ENCODE measurements around the gene SPRY2. TPM values are rescaled to one million over a fixed set of nuclear protein-coding genes. Genes with fewer than 3 reads are reported as not detected.

SPRY2 gene
- total RNA-seq, 1 experiment from 2014 or later: 7.2 TPM

DNA sequence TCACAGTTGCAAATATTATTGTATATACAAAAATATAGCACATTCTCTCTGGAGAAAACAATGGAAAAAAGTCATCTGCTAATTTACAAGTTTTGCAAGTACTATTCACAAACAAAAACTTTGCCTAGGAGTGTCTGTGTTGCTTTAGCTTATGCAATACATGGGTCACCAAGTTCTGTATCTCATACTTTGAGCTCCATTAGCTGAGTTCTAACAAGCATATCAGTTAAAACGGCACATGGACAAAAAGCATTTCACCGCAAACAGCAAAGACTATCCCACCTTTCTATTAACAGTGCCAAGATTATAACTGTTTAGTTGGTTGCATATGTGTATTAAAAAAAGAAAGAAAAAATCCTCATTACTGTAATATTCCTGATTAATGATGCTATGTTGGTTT, 4.6 kb downstream of the SPRY2 start:
- ChIA-PET CTCF (no interaction called here), RAD21 (ENCODE audit: low non-redundant PET in 1 of 2, low total read pairs in 2 of 2, uncharacterized antibody in 2 of 2, unreplicated experiment in 2 of 2) (no interaction called here)

More for the DNA sequence above, 4.6 kb downstream of the SPRY2 start:
- POLR2A ChIA-PET: interaction anchor here (1.0 kb wide), 1 partner anchor 301 kb away, joined by 3 read pairs; no protein-coding TSS in a partner anchor
- TF ChIP-seq, protein P1, sequence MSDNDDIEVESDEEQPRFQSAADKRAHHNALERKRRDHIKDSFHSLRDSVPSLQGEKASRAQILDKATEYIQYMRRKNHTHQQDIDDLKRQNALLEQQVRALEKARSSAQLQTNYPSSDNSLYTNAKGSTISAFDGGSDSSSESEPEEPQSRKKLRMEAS (IDR thresholded peaks at IDR 0.05): no peak
- TF ChIP-seq SRF (IDR thresholded peaks at IDR 0.05; ENCODE audit: low read depth) (no peak), FOSL1 (IDR thresholded peaks at IDR 0.05; ENCODE audit: low read depth) (no peak), SIN3A (IDR thresholded peaks at IDR 0.05; ENCODE audit: low read depth) (no peak), YY1 (IDR thresholded peaks at IDR 0.05; ENCODE audit: extremely low read depth, insufficient replicate concordance, low read depth, low read length) (no peak), CBX3 (IDR thresholded peaks at IDR 0.05; ENCODE audit: low read depth) (no peak), POLR2A (IDR thresholded peaks at IDR 0.05; ENCODE audit: borderline replicate concordance, extremely low read depth, insufficient read depth, insufficient read length) (no peak), CEBPB (IDR thresholded peaks at IDR 0.05; ENCODE audit: low read depth) (no peak), EGR1 (IDR thresholded peaks at IDR 0.05; ENCODE audit: low read depth) (no peak)
- TF ChIP-seq, protein P2, sequence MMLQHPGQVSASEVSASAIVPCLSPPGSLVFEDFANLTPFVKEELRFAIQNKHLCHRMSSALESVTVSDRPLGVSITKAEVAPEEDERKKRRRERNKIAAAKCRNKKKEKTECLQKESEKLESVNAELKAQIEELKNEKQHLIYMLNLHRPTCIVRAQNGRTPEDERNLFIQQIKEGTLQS (IDR thresholded peaks at IDR 0.05): no peak
- TF ChIP-seq, protein P3, sequence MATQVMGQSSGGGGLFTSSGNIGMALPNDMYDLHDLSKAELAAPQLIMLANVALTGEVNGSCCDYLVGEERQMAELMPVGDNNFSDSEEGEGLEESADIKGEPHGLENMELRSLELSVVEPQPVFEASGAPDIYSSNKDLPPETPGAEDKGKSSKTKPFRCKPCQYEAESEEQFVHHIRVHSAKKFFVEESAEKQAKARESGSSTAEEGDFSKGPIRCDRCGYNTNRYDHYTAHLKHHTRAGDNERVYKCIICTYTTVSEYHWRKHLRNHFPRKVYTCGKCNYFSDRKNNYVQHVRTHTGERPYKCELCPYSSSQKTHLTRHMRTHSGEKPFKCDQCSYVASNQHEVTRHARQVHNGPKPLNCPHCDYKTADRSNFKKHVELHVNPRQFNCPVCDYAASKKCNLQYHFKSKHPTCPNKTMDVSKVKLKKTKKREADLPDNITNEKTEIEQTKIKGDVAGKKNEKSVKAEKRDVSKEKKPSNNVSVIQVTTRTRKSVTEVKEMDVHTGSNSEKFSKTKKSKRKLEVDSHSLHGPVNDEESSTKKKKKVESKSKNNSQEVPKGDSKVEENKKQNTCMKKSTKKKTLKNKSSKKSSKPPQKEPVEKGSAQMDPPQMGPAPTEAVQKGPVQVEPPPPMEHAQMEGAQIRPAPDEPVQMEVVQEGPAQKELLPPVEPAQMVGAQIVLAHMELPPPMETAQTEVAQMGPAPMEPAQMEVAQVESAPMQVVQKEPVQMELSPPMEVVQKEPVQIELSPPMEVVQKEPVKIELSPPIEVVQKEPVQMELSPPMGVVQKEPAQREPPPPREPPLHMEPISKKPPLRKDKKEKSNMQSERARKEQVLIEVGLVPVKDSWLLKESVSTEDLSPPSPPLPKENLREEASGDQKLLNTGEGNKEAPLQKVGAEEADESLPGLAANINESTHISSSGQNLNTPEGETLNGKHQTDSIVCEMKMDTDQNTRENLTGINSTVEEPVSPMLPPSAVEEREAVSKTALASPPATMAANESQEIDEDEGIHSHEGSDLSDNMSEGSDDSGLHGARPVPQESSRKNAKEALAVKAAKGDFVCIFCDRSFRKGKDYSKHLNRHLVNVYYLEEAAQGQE (IDR thresholded peaks at IDR 0.05; ENCODE audit: low read depth): no peak
- TF ChIP-seq, protein P4, sequence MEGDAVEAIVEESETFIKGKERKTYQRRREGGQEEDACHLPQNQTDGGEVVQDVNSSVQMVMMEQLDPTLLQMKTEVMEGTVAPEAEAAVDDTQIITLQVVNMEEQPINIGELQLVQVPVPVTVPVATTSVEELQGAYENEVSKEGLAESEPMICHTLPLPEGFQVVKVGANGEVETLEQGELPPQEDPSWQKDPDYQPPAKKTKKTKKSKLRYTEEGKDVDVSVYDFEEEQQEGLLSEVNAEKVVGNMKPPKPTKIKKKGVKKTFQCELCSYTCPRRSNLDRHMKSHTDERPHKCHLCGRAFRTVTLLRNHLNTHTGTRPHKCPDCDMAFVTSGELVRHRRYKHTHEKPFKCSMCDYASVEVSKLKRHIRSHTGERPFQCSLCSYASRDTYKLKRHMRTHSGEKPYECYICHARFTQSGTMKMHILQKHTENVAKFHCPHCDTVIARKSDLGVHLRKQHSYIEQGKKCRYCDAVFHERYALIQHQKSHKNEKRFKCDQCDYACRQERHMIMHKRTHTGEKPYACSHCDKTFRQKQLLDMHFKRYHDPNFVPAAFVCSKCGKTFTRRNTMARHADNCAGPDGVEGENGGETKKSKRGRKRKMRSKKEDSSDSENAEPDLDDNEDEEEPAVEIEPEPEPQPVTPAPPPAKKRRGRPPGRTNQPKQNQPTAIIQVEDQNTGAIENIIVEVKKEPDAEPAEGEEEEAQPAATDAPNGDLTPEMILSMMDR (IDR thresholded peaks at IDR 0.05 in 2 of 3, conservative IDR thresholded peaks at IDR 0.05 in 1 of 3; ENCODE audit: borderline replicate concordance in 1 of 3, insufficient read depth in 1 of 3, low read depth in 2 of 3, low read length in 2 of 3): no peak
- H2AFZ ChIP-seq (ENCODE audit: low read depth, low read length, poor library complexity, severe bottlenecking): no peak overlapping the region
- ATAC-seq: no peak
- no peaks in the 10 kb centered on the region for H3K27me3 ChIP-seq (ENCODE audit: insufficient read depth, low read length)
- H4K20me1 ChIP-seq (ENCODE audit: insufficient read depth): no peaks in the 10 kb centered on the region
- H3K9ac ChIP-seq (ENCODE audit: low read length): no peak overlapping the region
- H3K4me1 ChIP-seq (ENCODE audit: control insufficient read depth in 1 of 2, insufficient read depth in 2 of 2, low read length in 2 of 2): no peaks in the 10 kb centered on the region
- intact Hi-C loops (cut with micrococcal nuclease): no loop called here
- no peaks in the 10 kb centered on the region for H3K9me3 ChIP-seq (ENCODE audit: control insufficient read depth in 1 of 2, insufficient read depth in 1 of 2, low read depth in 1 of 2, low read length in 2 of 2)
- peaks cover 46% of the 10 kb centered on the region for H3K79me2 ChIP-seq (ENCODE audit: insufficient read depth, low read length)
- H3K27ac ChIP-seq (ENCODE audit: low read depth, low read length): no peak overlapping the region
- no TSS peak for BruUV-seq (replicated peaks)
- no peak for DNase-seq (ENCODE audit: low read depth, low spot score)
- H3K4me2 ChIP-seq (ENCODE audit: low read length): no peak overlapping the region
- no peak overlapping the region for H3K4me3 ChIP-seq (replicated peaks in 1 of 2; ENCODE audit: low read depth in 1 of 2, low read length in 2 of 2)
- H3K36me3 ChIP-seq (ENCODE audit: control insufficient read depth in 1 of 2, insufficient read depth in 2 of 2, low read length in 2 of 2): no peaks in the 10 kb centered on the region; a peak in 1 of 4 replicates
- no peaks in the 10 kb centered on the region for H3K9me2 ChIP-seq (ENCODE audit: insufficient read depth)

Data from HCT116 (cell line).